K562 (cell line): ENCODE measurements around the gene POLR3G. TPM values are rescaled to one million over a fixed set of nuclear protein-coding genes. Genes with fewer than 3 reads are reported as not detected.

Experiments used
- ARID1B ChIP-seq: fragments of 450-650 bp; IDR thresholded peaks from 2 replicates; pipeline ENCODE4 v1.6.1; 2016; ENCODE audit warnings: antibody characterized with exemption, mild to moderate bottlenecking, inconsistent platforms
- CAMTA2 ChIP-seq: fragments of 250-450 bp; sonication (Bioruptor Pico); conservative IDR thresholded peaks from 2 replicates; pipeline ENCODE4 v1.5.1; 2022
- CBFA2T3 ChIP-seq: fragments of 450-650 bp; IDR thresholded peaks from 2 replicates; pipeline ENCODE4 v1.6.1; 2017
- CEBPB ChIP-seq: fragments of 450-650 bp; IDR thresholded peaks from 2 replicates; pipeline ENCODE4 v1.6.1; 2016; ENCODE audit warnings: missing genetic modification characterization, missing compliant biosample characterization
- FOXK2 ChIP-seq, 2 experiments: fragments of 450-650 bp; IDR thresholded peaks in 1 of 2; conservative IDR thresholded peaks in 1 of 2; 2 replicates each; pipeline ENCODE4 v1.6.1; 2016; ENCODE audit warnings: low read depth in 2 of 2, mild to moderate bottlenecking in 1 of 2
- HIVEP1 ChIP-seq: fragments of 250-450 bp; sonication (Bioruptor Pico); IDR thresholded peaks from 2 replicates; pipeline ENCODE4 v1.4.0; 2020; ENCODE audit warnings: mild to moderate bottlenecking
- MTA2 ChIP-seq: fragments of 450-650 bp; IDR thresholded peaks from 2 replicates; pipeline ENCODE4 v1.6.1; 2016; ENCODE audit warnings: low read depth
- SAFB2 ChIP-seq: fragments of 200-400 bp; formaldehyde crosslinking; IDR thresholded peaks from 2 replicates; pipeline ENCODE4 v1.6.1; 2018; ENCODE audit warnings: borderline replicate concordance, low read length, low read depth, moderate library complexity; ENCODE audit not compliant: severe bottlenecking
- SFPQ ChIP-seq: fragments of 200-400 bp; formaldehyde crosslinking; IDR thresholded peaks from 2 replicates; pipeline ENCODE4 v1.6.1; 2017; ENCODE audit warnings: mild to moderate bottlenecking, low read depth, low read length, moderate library complexity
- SMARCE1 ChIP-seq: fragments of 450-650 bp; IDR thresholded peaks from 2 replicates; pipeline ENCODE4 v1.7.1; 2016; ENCODE audit warnings: mild to moderate bottlenecking
- TAL1 ChIP-seq: fragments of 450-650 bp; IDR thresholded peaks from 2 replicates; pipeline ENCODE4 v1.6.1; 2016; ENCODE audit warnings: mild to moderate bottlenecking
- TFE3 ChIP-seq: fragments of 450-650 bp; formaldehyde crosslinking; IDR thresholded peaks from 2 replicates; pipeline ENCODE4 v1.4.0; 2020; ENCODE audit warnings: mild to moderate bottlenecking, mixed read lengths
- YBX1 ChIP-seq: fragments of 450-650 bp; IDR thresholded peaks from 2 replicates; pipeline ENCODE4 v1.7.1; 2016; ENCODE audit warnings: mild to moderate bottlenecking
- polyA plus RNA-seq, 8 experiments: library from polyadenylated mRNA; depleted of rRNA in 4 of 8; stranded (reverse) in 5 of 8; unstranded in 3 of 8; fragments of >200 nt; fragmentation: Nextera tagmentation in 2 of 8; fragmentation: Illumina TruSeq in 1 of 8; extraction: Ambion mirVana in 2 of 8; extraction: Trizol in 1 of 8; gene quantifications; 2 replicates each; pipeline versions ENCODE4 v1.2.1 to v1.2.3, GENCODE V29; 2011 to 2014; ENCODE audit warnings: inconsistent platforms in 1 of 8, missing spikeins in 1 of 8
- total RNA-seq, 7 experiments: library from RNA; depleted of rRNA in 6 of 7; stranded (reverse); fragments of >200 nt in 6 of 7; fragmentation: Illumina TruSeq in 2 of 7; extraction: Trizol in 2 of 7; gene quantifications; 2 replicates each; pipeline versions ENCODE4 v1.2.1 to v1.2.3, GENCODE V29; 2011 to 2021; ENCODE audit warnings: low replicate concordance in 1 of 7

POLR3G gene
- total and polyA plus RNA-seq, 9 of the 15 experiments (the other 6 are each of a cell fraction or from before 2014, with no cell fraction given) = 39.0 to 111 (median 59.0) TPM

- 0 out of 2 replicates have a peak, but pooled peaks have one; percentile 21 for TF ChIP-seq MTA2
- 0 out of 2 replicates have a peak, but pooled peaks have one; percentile 26 for TF ChIP-seq CEBPB (tag)
- TF ChIP-seq CBFA2T3 = peak; percentile 58
- no peak for TF ChIP-seq HIVEP1 (CRISPR knock-in tag)
- no peak for TF ChIP-seq YBX1
- no peak for TF ChIP-seq FOXK2 (conservative IDR thresholded peaks at IDR 0.05 in 1 of 2, IDR thresholded peaks at IDR 0.05 in 1 of 2; ENCODE audit: low read depth in 2 of 2)
- no peak for TF ChIP-seq TFE3 (CRISPR knock-in tag)
- peak; percentile 47; the same call in 1 of the 2 replicates for TF ChIP-seq ARID1B
- TF ChIP-seq SFPQ = no peak
- TF ChIP-seq SAFB2 = no peak
- 0 out of 2 replicates have a peak, but pooled peaks have one; percentile 18 for TF ChIP-seq SMARCE1
- TF ChIP-seq TAL1 = peak; percentile 32; the same call in 1 of the 2 replicates
- TF ChIP-seq CAMTA2 (CRISPR knock-in tag) = no peak
Measured at GRCh38 chr5:90555666-90556065, 81.0 kb downstream of the POLR3G start (continued).
